ENCODE results near the gene C19orf25. TPM values are rescaled to one million over a fixed set of nuclear protein-coding genes. Genes with fewer than 3 reads are reported as not detected.
"Not testable (repeated sequence)": the region's sequence is repeated elsewhere in the genome, so short reads cannot be mapped to it uniquely, and the experiment has no call there.

Gene C19orf25
- 19.2 TPM for total RNA-seq

- ATAC-seq = peak; percentile 88
Measured at GRCh38 chr19:1478934-1479707, at the start of gene C19orf25. Gene C19orf25, minus strand, starts transcription at chr19:1479215. Its CDS starts 312 bp downstream, at chr19:1478903.

DNA sequence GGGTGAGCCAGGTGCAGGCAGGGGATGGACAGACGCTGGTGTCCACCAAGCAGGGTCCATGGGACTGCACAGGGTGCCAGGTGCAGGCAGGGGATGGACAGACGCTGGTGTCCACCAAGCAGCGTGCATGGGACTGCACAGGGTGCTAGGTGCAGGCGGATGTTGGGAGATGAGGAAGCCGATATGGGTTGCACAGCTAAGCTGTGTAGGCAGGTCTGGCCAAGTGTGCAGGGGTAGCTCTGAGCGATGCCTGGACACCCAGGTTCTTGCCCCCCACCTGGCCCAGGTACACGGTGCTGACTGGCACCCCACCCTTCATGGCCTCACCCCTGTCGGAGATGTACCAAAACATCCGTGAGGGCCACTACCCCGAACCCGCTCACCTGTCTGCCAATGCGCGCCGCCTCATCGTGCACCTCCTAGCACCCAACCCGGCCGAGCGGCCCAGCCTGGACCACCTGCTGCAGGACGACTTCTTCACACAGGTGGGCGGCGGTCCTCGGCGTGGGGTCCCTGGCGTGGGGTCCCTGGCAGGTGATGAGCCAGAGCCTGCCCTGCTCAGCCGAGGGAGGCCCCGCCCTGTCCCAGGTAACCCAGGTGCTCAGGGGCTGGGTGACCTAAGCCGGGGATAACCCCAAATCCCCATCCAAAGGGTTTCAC is 48.8 kb upstream of the C19orf25 start:
- ATAC-seq = no peak

DNA sequence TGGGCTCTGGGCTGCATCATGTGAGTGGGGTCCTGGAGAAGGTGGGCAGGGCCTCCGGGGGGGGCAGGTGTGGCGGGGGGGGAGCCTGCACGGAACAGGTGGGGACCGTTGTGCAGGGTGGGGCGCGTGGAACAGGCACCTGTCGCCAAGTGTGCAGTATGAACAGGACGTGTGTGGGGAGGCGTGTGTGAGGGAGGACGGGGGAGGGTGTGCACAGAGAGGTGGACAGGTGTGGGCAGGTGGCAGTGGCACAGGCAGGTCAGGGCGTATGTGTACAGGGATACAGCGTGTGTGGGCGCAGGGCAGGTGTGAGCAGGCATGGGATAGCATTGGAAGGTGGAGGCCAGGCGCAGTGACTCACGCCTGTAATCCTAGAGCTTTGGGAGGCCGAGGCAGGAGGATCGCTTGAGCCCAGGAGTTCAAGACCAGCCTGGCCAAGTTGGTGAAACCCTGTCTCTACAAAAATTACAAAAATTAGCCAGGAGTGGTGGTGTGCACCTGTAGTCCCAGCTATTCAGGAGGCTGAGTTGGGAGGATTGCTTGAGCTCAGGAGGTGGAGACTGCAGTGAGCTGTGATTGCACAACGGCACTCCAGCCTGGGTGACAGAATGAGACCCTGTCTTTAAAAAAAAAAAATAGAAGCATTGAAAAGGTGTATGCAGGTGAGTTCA is 48.1 kb upstream of the C19orf25 start:
- peak; percentile 75 for ATAC-seq

GRCh38 chr19:1526066-1526778 is 47.2 kb upstream of the C19orf25 start:
- no peak for ATAC-seq

DNA sequence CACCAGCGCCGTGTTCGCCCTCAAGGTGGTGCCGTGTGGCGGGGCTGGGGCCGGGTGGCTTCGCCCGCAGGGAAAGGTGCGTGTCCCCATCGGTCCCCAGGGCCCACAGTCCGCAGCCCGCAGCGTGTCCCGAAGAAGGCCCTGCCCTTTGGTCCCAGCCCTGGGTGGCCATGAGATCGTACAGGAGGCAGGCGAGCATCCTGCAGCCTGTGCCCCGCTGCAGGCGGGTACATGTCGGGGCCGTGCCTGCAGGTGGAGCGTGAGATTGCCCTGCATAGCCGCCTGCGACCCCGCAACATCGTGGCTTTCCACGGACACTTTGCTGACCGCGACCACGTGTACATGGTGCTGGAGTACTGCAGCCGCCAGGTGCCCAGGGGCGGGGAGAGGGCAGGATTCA is 46.3 kb upstream of the C19orf25 start:
- ATAC-seq = no peak

DNA sequence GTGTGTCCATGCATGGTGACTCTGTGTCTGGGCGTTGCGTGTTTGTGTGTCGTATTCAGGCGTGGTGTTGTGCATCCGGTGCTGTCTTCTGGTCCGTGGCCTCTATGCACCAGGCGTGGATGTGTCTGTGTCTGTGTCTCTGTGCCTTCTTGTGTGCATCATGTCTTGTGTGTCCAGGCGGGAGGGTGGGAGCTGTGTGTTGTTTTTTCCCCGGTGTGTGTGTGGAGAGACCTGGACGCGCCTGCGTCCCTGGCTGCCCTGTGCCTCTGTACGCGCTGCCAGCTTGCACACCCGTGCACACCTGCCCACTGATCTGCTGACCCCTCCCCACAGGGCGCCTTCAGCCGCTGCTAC is 45.9 kb upstream of the C19orf25 start:
- no peak for ATAC-seq

DNA sequence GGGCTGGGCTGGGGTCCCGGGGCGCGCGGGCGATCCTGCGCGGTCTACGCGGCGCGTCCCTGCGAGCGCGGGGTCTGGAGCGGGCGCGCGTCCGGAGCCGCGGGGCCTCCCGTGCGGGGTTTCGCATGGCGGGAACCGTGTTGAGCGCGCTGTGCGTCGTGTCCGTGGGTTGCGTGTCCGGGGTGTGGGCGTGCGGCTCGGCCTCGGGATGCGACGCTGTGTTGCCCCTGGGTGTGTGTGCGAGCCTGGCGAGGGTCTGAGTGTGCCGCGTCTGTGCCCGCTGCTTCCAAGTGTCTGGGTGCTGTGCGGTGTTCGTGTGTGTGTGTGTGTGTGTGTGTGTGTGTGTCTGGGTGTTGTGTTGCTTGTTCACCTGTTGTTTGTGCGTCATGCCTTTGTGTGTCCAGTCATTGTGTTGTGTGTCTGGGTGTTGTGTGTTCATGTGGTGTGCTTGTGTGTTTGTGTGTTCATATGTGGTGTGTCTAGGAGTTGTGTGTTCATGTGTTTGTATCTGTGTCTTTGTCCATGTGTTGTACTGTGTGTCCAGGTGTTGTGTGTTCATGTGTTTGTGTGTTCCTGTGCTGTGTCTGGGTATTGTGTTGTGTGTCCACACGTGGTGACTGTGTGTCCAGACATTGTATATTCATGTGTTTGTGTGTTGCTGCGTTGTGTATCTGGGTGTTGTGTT is 45.4 kb upstream of the C19orf25 start:
- no peak for ATAC-seq

DNA sequence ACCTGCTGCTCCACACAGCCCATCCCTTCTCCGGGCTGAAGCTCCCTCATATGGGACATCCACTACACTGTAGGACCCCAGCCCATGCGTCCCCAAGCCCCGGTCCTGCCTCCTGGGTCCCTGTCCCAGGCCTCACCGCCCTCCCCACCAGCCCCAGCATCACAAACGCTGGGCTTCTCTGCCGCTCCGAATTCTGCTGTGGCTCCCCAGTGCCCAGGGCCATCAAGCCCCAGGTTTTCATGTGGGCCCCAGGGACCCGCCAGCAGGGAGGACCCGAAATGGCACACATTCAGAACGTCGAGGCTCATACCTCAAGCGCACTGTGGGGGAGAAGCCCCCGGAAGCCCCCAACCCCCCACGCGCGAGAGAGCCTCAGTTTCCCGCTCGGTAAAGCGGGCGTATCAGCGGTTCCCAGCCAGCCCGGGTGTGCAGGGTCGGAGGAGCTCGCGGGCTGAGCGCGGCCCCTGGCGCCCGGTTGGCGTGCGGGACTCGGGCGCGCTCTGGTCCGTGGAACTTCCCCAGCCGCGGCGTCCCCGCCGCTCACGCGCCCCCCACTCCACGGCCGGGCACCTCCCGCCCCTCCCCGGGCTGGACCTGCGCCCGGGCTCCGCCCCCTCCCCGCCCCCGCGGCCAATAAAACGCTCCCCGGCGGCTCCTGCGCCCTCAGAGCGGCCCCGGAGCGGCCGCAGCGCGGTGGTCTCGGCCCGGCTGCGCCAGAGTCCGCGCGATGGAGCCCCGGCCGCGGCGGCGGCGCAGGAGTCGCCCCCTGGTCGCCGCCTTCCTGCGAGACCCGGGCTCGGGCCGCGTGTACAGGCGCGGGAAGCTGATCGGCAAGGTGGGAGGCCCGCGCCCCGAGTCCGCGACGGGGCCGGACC is 44.6 kb upstream of the C19orf25 start, which contains the start of gene PLK5:
Gene PLK5, plus strand, starts transcription at position 666 of the 875 bp plus-strand sequence. CDS start 2,920 bp downstream, outside the sequence.
- ATAC-seq = no peak

DNA sequence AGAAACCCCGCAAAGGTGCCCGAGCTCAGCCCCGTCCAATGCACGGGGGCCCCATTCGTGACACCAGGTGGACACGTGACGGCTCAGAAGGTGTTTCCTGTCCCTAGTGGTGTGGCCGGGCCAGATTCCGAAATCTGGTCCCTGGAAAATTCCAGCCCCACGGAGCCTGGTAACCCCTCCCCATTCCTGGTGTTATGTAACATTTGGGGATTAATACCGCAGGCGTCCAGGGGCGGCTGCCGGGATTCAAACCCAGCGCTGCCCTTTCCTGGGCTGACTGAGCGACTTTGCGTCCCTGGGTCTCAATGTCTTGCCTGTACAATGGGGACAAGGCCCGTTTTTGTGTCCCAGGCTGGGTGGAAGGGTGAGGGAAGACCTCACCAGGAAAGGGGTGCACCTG is 43.8 kb upstream of the C19orf25 start:
- ATAC-seq = no peak

DNA sequence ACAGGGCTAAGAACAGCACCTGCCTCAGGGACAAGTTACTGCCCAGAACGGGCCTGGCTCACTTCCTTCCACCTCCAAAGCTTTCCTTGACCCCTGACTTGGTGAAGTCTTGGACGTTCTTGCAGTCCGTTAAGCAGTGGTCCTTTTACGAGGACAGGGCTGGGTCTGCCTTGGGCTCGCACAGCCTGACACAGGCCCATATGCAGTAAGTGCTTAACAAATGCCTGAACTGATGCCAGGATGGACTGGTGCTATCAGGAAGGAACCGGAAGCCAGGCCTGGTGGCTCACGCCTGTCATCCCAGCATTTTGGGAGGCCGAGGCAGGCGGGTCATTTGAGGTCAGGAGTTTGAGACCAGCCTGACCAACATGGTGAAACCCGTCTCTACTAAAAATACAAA is 43.0 kb upstream of the C19orf25 start:
- no peak for ATAC-seq

DNA sequence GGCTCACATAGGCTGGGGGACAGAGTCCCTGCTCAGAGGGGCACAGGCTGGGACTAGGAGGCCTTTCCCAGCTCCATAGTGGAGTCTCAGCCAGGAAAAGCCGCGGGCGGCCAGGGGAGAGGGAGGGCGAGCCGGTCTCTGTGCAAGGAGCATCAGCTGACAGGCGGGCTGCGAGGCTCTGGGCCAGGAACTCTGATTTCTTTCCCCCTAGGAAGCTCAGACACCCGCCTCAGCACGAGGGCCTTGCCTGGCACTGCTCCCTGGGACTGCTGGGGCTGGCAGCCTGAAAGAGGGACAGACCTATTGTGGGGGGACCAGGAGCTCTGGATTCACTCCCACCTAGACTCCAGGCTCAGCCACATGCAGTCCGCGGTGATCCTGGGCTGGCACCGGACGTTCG is 42.6 kb upstream of the C19orf25 start:
- ATAC-seq = no peak

- no peak for ATAC-seq
Measured at GRCh38 chr19:1520203-1520780, 41.3 kb upstream of the C19orf25 start.

- ATAC-seq = not testable (repeated sequence)
Measured at GRCh38 chr19:1519802-1520201, 40.8 kb upstream of the C19orf25 start.

DNA sequence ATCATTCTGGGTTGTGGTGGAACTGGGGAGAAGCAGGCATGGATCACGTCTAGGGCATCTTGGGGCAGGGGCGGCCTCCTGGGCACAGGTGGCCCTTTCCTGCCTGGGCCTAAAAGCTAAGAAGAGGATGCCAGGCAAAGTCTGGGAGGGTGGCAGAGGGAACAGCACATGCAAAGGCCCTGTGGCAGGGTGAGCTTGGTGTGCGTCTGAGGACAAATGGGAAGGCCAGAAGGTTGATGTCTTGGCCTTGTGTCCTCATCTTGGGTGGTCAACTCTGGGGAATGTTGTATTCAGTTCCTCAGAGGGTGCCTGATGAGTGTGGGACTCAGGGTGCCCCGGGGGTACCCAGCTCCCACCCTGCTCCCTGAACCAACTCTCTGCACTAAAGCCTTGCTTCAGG is 39.5 kb upstream of the C19orf25 start:
- ATAC-seq = no peak

GRCh38 chr19:1516395-1516753 is 37.4 kb upstream of the C19orf25 start:
- no peak for ATAC-seq

- no peak for ATAC-seq
Measured at GRCh38 chr19:1514986-1515721, 36.1 kb upstream of the C19orf25 start.

GRCh38 chr19:1514295-1514661 is 35.3 kb upstream of the C19orf25 start:
- no peak for ATAC-seq

DNA sequence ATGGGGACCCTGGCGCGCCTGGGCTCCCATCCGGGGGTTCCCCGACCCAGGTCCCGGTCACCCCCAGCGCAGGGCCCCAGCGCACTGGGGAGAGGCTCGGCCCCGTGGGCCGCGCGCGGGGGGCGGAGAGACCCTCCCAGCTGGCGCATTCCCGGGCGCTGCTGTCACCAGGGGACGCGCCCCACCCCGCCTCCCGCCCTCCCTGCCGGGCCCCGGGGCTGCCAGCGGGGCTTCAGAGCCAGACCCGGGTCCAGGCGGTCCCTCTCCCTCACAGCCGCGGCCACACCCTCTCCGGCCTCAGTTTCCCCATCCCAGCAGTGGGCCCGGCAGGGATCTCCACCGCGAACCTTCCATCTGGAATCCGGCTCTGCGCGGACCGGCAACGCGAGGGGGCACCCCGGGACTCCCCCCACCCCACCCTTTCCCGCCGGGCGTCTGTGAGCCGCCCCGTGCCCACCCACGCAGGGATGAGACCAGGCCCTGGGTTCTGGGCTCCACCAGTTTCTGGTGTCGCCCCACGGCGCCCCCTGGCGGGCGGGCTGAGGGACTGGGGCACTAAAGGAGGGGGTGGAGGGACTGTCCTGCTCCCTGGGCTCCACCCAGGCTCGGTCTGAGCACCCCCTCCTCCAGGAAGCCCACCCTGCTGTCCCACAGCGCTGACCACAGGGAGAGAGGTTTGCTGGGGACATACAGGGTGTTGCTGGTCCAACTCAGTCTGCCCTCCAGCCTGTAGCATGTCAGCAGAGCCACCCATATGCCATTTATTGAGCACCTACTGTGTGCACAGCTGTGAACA is 34.7 kb upstream of the C19orf25 start:
- peak; percentile 53 for ATAC-seq
